HEK293 (cell line): Measurements from ENCODE around the gene PDE11A.

Source experiments
- HOXC10 ChIP-seq: sonication (generic); formaldehyde crosslinking; IDR thresholded peaks from 2 replicates; pipeline ENCODE4 v1.8.1; 2023; ENCODE audit warnings: mild to moderate bottlenecking, missing genetic modification reagents
- REST ChIP-seq: fragments of 450-650 bp; formaldehyde crosslinking; IDR thresholded peaks from 2 replicates; pipeline ENCODE4 v1.5.1; 2016; ENCODE audit warnings: missing biosample characterization, missing genetic modification characterization
- SALL2 ChIP-seq: fragments of 450-650 bp; formaldehyde crosslinking; IDR thresholded peaks from 2 replicates; pipeline ENCODE4 v1.5.0; 2017; ENCODE audit warnings: missing biosample characterization, mild to moderate bottlenecking, missing genetic modification characterization, borderline replicate concordance
- SP3 ChIP-seq: fragments of 450-650 bp; formaldehyde crosslinking; IDR thresholded peaks from 2 replicates; pipeline ENCODE4 v1.5.1; 2016; ENCODE audit warnings: missing biosample characterization, missing genetic modification characterization
- YY1 ChIP-seq: fragments of 450-650 bp; formaldehyde crosslinking; IDR thresholded peaks from 2 replicates; pipeline ENCODE4 v1.5.1; 2018; ENCODE audit warnings: missing biosample characterization, missing genetic modification characterization
- ZBTB7A ChIP-seq: fragments of 450-650 bp; formaldehyde crosslinking; IDR thresholded peaks from 2 replicates; pipeline ENCODE4 v1.5.1; 2016; ENCODE audit warnings: low read depth, missing biosample characterization, missing genetic modification characterization
- ZNF10 ChIP-seq: fragments of 450-650 bp; formaldehyde crosslinking; IDR thresholded peaks from 2 replicates; pipeline ENCODE4 v1.5.1; 2017; ENCODE audit warnings: missing biosample characterization, missing genetic modification characterization
- ZNF138 ChIP-seq: fragments of 450-650 bp; formaldehyde crosslinking; IDR thresholded peaks from 2 replicates; pipeline ENCODE4 v1.5.1; 2016; ENCODE audit warnings: missing biosample characterization, missing genetic modification characterization, borderline replicate concordance
- ZNF518A ChIP-seq: fragments of 450-650 bp; formaldehyde crosslinking; conservative IDR thresholded peaks from 2 replicates; pipeline ENCODE4 v1.5.1; 2016; ENCODE audit warnings: low read depth, missing biosample characterization, missing genetic modification characterization
- ZNF544 ChIP-seq: fragments of 450-650 bp; formaldehyde crosslinking; IDR thresholded peaks from 2 replicates; pipeline ENCODE4 v1.5.0; 2017; ENCODE audit warnings: missing biosample characterization, missing genetic modification characterization
- ZNF561 ChIP-seq: fragments of 450-650 bp; IDR thresholded peaks from 2 replicates; pipeline ENCODE4 v1.5.1; 2018; ENCODE audit warnings: missing biosample characterization, missing genetic modification characterization, borderline replicate concordance
- ZNF837 ChIP-seq: fragments of 450-650 bp; formaldehyde crosslinking; IDR thresholded peaks from 2 replicates; pipeline ENCODE4 v1.5.1; 2016; ENCODE audit warnings: missing biosample characterization, missing genetic modification characterization
- TF ChIP-seq, protein P1 (sequence below): fragments of 450-650 bp; formaldehyde crosslinking; IDR thresholded peaks from 2 replicates; pipeline ENCODE4 v1.5.1; 2016; ENCODE audit warnings: missing biosample characterization, missing genetic modification characterization
- TF ChIP-seq, protein P2 (sequence below): fragments of 450-650 bp; formaldehyde crosslinking; IDR thresholded peaks from 2 replicates; pipeline ENCODE4 v1.5.1; 2016; ENCODE audit warnings: missing biosample characterization, missing genetic modification characterization

DNA sequence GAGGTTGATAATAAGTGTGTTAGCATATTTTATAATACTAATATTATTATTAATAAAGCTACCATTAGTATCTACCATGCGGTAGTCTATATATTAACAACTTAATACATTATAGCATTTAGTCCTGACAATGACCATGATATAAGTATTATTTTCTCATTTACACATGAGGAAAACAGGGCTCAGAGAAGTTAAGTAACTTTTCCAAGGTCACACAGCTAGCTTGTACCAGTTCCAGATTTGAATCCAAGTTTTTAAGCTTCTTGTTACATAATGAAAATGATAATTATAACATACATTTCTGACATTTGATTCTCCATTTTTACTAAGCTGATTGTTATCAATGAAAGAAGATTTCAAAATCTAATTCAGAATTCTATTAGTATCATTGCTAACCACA lies 369.4 kb downstream of the PDE11A start:
- no peak for TF ChIP-seq ZNF544 (tag by site-specific recombination)
- TF ChIP-seq REST (tag by site-specific recombination), result no peak
- no peak for TF ChIP-seq ZNF10 (tag by site-specific recombination)
- TF ChIP-seq ZNF561 (tag by site-specific recombination), result no peak
- no peak for TF ChIP-seq YY1 (tag by site-specific recombination)
- TF ChIP-seq, protein P1, sequence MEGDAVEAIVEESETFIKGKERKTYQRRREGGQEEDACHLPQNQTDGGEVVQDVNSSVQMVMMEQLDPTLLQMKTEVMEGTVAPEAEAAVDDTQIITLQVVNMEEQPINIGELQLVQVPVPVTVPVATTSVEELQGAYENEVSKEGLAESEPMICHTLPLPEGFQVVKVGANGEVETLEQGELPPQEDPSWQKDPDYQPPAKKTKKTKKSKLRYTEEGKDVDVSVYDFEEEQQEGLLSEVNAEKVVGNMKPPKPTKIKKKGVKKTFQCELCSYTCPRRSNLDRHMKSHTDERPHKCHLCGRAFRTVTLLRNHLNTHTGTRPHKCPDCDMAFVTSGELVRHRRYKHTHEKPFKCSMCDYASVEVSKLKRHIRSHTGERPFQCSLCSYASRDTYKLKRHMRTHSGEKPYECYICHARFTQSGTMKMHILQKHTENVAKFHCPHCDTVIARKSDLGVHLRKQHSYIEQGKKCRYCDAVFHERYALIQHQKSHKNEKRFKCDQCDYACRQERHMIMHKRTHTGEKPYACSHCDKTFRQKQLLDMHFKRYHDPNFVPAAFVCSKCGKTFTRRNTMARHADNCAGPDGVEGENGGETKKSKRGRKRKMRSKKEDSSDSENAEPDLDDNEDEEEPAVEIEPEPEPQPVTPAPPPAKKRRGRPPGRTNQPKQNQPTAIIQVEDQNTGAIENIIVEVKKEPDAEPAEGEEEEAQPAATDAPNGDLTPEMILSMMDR (tag by site-specific recombination), result no peak
- no peak for TF ChIP-seq SALL2 (tag by site-specific recombination)
- no peak for TF ChIP-seq ZNF837 (tag by site-specific recombination)
- no peak for TF ChIP-seq SP3
- no peak for TF ChIP-seq ZBTB7A (tag by site-specific recombination)
- no peak for TF ChIP-seq HOXC10
- TF ChIP-seq ZNF138 (tag by site-specific recombination), result no peak
- TF ChIP-seq, protein P2, sequence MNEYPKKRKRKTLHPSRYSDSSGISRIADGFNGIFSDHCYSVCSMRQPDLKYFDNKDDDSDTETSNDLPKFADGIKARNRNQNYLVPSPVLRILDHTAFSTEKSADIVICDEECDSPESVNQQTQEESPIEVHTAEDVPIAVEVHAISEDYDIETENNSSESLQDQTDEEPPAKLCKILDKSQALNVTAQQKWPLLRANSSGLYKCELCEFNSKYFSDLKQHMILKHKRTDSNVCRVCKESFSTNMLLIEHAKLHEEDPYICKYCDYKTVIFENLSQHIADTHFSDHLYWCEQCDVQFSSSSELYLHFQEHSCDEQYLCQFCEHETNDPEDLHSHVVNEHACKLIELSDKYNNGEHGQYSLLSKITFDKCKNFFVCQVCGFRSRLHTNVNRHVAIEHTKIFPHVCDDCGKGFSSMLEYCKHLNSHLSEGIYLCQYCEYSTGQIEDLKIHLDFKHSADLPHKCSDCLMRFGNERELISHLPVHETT (tag by site-specific recombination), result no peak
- no peak for TF ChIP-seq ZNF518A (tag by site-specific recombination)
